GM12891 (cell line): ENCODE measurements around the gene DCP1A.

Experiments
- POLR2A ChIP-seq: IDR thresholded peaks from 2 replicates; pipeline ENCODE4 v1.6.1; 2011; ENCODE audit warnings: low read depth, low read length, control low read depth
- POLR2AphosphoS5 ChIP-seq: IDR thresholded peaks from 2 replicates; pipeline ENCODE4 v1.6.1; 2011; ENCODE audit warnings: low read depth, low read length, control low read depth
- POU2F2 ChIP-seq: IDR thresholded peaks from 2 replicates; pipeline ENCODE4 v1.6.1; 2011; ENCODE audit warnings: low read depth, mild to moderate bottlenecking, control low read depth, low read length, moderate library complexity
- SPI1 ChIP-seq: IDR thresholded peaks from 2 replicates; pipeline ENCODE4 v1.6.1; 2011; ENCODE audit warnings: low read depth, low read length, control low read depth
- TAF1 ChIP-seq: IDR thresholded peaks from 2 replicates; pipeline ENCODE4 v1.6.1; 2011; ENCODE audit warnings: low read depth, low read length, control low read depth

- no peak for TF ChIP-seq POLR2A
- TF ChIP-seq POLR2AphosphoS5 = no peak
- TF ChIP-seq TAF1 = no peak
- TF ChIP-seq POU2F2 = no peak
- no peak for TF ChIP-seq SPI1
Measured at GRCh38 chr3:53252096-53252946, 95.0 kb downstream of the DCP1A start.
